H54 (cell line): ENCODE data around the gene PARVB.
"Not testable (repeated sequence)": the region's sequence is repeated elsewhere in the genome, so short reads cannot be mapped to it uniquely, and the experiment has no call there.

ENCODE experiments used
- DNase-seq: peaks from one replicate; pipeline ENCODE4 v3.0.0; 2011; ENCODE audit warnings: low spot score, mixed read lengths; ENCODE audit not compliant: insufficient read length
- FAIRE-seq: peaks from 3 replicates; lab custom pipeline; 2011; peaks lifted over from hg19 to GRCh38; lab: Jason Lieb, UNC
- POLR2A ChIP-seq: IDR thresholded peaks from 2 replicates; pipeline ENCODE4 v1.6.1; 2011; ENCODE audit warnings: low read depth, mild to moderate bottlenecking, low read length

The PARVB gene

DNA sequence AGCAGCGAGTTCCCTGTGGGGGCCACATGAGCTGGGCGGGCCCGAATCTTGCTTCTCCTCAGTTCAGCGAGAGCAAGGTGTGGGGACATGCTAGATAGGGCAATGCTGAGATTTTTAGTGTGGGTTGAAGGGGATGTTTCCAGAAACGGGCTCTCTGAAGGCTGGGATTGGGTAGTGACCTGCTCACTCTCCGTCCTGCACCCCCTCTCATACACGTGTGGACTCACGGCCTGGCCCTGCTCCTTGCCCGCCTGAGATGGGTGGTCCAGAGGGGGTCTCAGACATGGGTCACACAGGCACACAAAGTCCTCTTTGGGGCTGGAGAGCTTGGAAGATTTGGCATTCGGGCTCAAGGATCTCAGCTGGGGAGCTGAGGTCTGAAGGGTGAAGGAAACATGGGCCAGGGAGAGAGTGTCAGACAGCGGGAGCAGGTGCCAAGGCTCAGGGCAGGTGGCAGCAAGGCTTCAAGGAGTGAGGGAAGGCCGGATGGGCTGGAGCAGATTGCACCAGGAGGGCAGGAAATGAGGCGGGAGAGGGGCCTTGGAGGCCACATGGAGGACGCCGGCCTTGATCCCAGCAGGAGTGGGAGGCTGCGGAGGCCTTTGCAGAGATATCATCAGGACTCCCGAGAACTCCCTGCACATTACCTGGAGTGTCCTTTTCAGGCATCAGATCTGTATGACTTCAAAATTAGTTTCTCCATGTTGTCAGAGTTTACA, 74.1 kb downstream of the PARVB start:
- TF ChIP-seq POLR2A = no peak
- DNase-seq = no peak
- FAIRE-seq = no peak

DNA sequence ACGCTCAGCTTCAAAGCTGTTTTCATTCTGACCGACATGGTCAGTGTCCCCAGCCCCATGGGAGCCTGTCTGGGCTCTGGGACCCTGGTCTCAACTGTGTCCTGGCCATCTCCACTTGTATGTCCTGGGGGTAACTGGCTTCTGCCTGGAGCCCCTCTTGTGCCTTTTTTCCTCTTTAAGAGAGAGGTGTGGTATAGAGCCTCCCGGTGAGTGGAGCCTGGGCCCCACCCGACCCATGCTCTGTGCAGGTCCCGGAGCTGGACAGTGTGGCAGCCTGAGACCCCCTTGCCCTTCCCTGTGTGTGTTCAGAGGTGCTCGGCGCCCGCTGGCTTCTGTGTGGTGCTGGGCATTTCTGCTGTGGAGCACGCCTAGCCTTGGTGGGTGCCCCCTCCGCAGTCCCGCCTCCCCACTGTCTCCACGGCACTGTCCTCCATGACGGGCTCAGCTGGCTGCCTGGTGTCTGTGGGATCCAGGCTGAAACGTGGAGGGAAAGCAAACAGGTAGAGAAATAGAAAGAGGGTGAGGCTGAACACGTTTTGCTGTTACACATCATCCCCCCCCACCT, 74.9 kb downstream of the PARVB start:
- DNase-seq (no peak), FAIRE-seq (no peak)
- no peak for TF ChIP-seq POLR2A

DNA sequence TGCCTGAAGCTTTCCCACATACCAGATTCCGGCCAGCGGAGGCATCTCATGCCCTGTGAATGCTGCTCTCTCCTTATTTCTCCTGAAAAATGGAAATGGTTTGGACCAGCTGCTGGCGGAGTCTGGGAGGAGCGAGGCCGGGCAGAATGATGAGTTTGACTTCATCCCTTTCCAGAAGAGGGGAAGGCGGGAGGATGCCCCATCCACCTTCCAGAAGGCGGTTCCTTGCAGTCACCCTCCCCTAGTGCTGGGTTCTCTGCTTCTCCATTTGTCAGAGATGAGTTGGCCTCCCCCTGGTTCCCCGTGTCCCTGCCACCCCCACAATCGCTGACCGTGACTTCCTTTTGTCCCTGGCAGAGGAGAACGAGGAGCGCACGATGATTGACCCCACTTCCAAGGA, 75.6 kb downstream of the PARVB start:
- TF ChIP-seq POLR2A = no peak
- FAIRE-seq (no peak), DNase-seq (no peak)

DNA sequence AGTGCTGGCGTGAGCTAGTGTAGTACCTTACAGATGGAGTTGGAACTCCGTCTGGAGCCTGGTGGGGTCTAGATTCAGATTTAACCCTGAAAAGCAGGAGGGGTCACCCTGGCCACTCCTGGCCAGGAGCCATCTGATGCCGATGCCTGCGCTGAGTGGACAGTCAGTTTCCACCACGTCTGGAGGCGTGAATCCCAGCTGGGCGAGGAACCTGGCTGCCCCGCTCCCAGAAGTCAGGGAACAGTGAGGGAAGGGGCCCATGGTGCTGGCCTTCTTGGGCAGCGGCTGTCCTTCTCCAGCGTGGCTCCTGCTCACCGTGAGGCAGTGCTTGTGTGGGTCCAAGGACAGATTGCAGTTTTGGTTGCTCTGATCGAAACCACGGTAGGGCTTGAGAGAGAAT, 76.3 kb downstream of the PARVB start:
- TF ChIP-seq POLR2A = no peak
- FAIRE-seq (no peak), DNase-seq (no peak)

DNA sequence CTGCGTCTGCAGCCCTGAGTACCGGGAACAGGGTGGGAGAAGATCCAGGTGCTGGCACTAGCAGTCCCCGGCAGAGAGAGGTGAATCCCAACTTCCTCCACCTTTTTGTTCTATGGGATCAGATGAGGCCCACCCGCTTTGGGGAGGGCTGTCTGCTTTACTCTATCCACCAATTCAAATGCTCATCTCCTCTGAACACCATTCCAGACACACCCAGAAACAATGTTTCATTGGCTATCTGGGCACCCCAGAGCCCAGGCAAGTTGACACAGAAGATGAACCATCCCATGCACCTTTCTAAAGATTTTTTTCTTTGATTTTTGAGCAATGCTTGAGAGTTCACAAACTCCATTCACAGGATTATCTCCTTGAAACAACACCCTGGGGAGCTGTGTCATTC, 78.0 kb downstream of the PARVB start:
- no peak for TF ChIP-seq POLR2A
- FAIRE-seq = no peak
- DNase-seq = no peak

DNA sequence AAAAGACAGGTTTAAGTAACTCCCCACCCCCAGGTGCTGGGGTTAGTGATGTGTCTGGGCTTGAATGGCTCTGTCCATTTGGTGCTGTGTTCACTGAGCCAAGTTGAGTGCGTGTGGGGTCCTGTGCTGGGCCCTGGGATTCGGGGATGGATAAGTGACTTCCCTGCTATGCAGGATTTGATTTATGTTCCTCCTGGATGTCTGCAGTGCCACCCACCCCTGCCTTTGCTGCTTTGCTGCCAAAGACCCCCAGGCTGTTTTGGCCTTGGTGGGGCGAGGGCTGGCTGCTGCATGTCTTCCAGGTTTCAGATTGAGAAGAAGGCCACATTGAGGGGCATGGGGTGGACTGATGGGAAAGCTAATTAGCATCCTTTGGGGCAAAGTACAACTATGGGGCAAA, 78.8 kb downstream of the PARVB start:
- FAIRE-seq (no peak), DNase-seq (no peak)
- TF ChIP-seq POLR2A = no peak

DNA sequence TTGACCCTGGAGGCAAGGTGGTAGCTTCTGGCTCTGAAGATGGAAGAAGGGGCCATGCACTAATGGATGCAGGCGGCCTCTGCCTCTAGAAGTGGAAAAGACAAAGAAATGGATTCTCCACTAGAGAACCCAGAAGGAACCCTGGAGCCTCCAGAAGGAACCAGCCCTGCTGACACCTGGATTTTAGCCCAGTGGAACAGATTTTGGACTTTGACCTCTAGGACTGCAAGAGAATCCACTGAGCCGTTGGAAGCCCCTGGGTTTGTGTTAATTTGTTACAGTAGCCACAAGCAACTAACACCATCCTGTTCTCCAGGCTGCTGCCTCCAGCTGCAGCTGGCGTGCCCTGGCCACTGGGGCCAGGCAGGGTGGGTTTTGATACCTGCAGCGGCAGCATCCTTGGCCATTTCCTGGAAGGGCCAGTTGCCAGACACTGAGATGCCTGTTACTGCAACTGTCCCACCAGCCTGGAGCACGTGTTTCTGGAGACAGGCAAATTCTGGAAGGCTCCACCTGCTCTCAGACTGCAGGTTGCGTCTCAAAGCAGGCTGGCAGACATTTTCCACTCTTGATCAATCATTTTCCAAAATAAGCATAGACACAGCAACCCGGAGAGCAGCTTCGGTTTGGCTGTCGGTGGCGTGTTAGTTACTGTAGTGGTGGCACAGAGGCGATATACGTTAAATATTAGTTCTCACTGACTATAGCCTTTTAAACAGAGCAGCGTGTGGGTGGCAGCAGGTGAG, 79.8 kb downstream of the PARVB start:
- no peak for TF ChIP-seq POLR2A
- FAIRE-seq = no peak
- DNase-seq = no peak

DNA sequence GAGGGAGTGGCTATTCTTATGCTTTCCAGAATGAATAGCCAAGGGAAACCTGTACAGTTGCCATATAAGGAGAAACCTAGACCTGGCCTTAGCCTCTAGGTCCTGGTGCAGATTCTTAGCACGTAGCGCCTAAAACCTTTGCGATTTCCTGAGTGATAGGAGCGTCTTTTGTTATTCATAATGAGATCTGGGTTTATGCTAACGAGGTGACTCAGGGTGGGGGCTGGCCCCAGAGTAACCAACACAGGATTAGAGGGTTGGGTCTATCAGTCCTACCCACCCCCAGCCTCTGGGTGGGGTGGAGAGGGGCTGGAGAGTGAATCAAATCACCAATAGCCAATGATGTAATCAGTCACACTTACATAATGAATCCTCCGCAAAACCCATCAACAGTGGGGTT, 83.2 kb downstream of the PARVB start:
- TF ChIP-seq POLR2A = no peak
- DNase-seq (no peak), FAIRE-seq (no peak)

DNA sequence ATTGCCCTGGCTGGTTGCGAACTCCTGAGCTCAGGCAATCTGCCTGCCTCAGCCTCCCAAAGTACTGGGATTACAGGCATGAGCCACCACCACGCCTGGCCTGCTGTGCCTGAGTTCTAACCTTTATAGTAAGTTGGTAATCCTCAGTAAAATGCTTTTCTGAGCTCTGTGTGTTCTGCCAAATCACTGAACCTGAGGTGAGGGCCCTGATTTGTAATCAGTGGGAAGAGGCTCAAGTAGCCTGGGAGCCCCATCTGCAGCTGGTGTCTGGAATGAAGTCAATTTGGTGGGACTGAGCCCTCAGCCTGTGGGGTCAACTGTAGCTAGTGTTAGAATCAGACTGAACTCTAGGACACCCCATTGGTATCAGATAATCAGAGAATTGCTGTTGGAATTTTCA, 84.0 kb downstream of the PARVB start:
- TF ChIP-seq POLR2A = no peak
- DNase-seq (no peak), FAIRE-seq (no peak)

DNA sequence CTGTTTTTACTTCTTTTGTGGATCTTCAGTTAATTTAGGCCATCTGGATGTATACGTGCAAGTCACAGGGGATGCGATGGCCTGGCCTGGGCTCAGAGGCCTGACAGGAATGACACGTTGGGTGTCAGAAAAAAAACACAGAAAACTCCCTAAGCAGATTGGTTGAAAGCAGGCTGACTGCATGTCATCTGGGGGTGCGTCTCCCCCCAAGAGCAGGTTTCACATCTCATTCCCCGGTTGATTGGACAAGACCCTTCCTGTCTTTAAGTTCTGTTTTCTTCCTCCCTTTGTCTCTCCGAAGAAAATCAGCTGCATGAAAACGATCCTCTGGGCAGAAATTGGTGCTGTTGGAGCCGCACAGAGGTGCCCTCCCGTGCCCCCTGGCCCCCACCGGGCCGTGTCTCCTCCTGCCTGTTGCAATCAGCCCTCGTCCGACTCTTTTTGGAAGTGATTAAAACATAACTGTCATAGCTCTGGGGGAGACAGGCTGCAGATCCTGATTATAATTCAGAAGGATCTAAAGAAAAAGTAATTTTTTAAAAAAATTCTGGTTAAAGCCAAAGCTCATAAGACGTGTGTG, 84.8 kb downstream of the PARVB start:
- TF ChIP-seq POLR2A = no peak
- FAIRE-seq (no peak), DNase-seq (no peak)

DNA sequence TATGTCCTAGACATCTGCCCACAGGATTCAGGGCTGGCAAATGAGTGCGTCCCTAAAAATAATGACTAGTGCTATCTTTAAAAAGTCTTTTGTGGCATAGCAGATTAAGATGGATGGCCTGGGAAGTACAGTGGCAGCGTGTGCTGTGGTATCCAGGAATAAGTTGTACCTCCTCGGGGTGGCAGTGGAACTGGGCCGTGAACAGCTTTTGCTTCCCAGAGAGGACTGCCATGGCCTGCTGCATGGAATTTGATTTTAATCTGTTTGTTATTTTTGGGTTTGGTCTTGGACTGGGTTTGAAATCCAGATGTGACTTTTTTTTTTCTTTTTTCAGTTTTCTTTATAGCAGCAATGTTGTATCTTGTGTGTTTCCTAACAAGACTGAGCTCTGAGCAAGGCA, 85.3 kb downstream of the PARVB start:
- no peak for TF ChIP-seq POLR2A
- no peak for DNase-seq
- no peak for FAIRE-seq

DNA sequence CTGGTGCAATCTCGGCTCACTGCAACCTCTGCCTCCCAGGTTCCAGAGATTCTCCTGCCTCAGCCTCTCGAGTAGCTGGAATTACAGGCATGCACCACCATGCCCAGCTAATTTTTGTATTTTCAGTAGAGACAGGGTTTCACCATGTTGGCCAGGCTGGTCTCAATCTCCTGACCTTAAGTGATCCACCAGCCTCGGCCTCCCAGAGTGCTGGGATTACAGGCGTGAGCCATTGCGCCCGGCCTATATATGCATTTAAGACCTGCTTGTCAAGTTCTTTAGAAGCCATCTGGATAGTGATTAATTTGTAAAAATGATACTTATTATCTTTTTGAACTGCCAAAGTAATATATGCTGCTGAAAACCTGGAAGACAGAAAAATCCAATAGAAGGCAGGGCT, 86.6 kb downstream of the PARVB start:
- not testable (repeated sequence) for DNase-seq, FAIRE-seq

DNA sequence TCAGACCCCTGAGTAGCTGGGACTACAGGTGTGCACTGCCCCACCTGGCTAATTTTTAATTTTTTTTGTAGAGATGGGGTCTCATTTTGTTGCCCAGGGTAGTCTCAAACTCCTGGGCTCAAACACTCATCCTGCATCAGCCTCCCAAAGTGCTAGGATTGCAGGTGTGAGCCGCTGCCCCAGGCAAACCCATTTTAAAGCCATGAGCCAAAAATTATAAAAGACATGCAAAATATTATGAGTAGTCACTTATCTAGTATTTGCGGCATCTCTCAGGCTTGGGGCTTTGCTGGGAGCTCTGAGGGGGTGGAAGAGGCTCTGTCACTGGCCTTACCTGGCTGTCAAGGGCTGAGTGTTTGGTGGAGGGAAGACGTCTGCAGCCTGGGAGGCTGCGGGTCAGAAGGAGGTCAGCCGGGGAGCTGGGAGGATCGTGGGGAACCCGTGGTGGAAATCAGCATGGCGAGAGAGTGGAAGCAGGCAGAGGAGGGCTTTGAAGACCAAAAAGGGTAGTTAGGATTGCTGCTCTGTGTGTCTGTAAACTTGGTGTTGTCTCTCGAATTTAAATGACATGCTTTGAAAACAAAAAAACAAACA, 87.6 kb downstream of the PARVB start:
- no peak for TF ChIP-seq POLR2A
- no peak for FAIRE-seq
- DNase-seq = no peak

DNA sequence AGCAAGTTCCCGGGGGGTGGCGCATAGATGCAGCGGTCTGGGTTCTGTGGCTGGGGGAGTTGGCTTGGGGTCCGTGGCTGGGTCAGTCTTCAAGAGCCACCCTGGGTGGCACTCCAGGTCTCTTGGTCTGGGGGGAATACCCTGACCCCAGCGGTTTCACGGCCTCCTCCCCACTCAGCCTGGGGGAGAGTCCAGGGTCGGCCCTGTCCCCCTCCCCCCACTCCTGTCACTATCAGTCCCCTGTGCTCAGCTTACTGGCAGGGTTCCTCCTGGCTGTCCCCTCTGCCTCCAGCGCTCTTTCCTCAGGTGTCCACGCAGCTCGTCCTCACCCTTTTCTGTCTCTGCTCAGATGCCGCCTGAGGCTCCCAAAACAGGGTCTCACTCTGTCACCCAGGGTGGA, 88.1 kb downstream of the PARVB start:
- DNase-seq (no peak), FAIRE-seq (no peak)
- TF ChIP-seq POLR2A = no peak
